Breast epithelium (tissue), 4 donors: ENCODE data around the gene NR6A1. TPM values are rescaled to one million over a fixed set of nuclear protein-coding genes. Genes with fewer than 3 reads are reported as not detected.

Source experiments
- DNase-seq, 2 donors: peaks; one replicate each; pipeline ENCODE4 v3.0.0-alpha.2; 2019; ENCODE audit warnings: low spot score in 2 of 2
- H3K27ac ChIP-seq, 2 donors: fragments of 200-600 bp; sonication (generic) in 1 of 2; one replicate each; pipeline ENCODE4 v1.5.1; 2016 to 2019; ENCODE audit warnings: mild to moderate bottlenecking in 1 of 2
- H3K27me3 ChIP-seq, 2 donors: fragments of 200-600 bp; sonication (generic) in 1 of 2; one replicate each; pipeline versions ENCODE4 v1.5.1 to v1.6.0; 2017 to 2019; ENCODE audit warnings: control low read depth in 1 of 2, mild to moderate bottlenecking in 1 of 2
- H3K36me3 ChIP-seq: fragments of 200-600 bp; one replicate; pipeline ENCODE4 v1.5.1; 2019
- H3K4me1 ChIP-seq, 2 donors: fragments of 200-600 bp; sonication (generic); one replicate each; pipeline ENCODE4 v1.5.1; 2016 to 2019; ENCODE audit warnings: control low read depth in 1 of 2
- H3K4me3 ChIP-seq, 3 donors: fragments of 200-600 bp; sonication (generic); 1 replicate in 2 of 3; 2 replicates in 1 of 3; pipeline ENCODE4 v1.5.1; 2016 to 2019; ENCODE audit warnings: mild to moderate bottlenecking in 3 of 3, moderate library complexity in 2 of 3
- H3K9me3 ChIP-seq, 2 donors: fragments of 200-600 bp; sonication (generic) in 1 of 2; one replicate each; pipeline ENCODE4 v1.5.1; 2016 to 2019; ENCODE audit warnings: control low read depth in 1 of 2
- POLR2A ChIP-seq: fragments of 450-650 bp; IDR thresholded peaks from one replicate; pipeline ENCODE4 v1.6.1; 2016; ENCODE audit warnings: antibody characterized with exemption, mild to moderate bottlenecking, moderate library complexity
- POLR2AphosphoS5 ChIP-seq, 3 donors: sonication (generic); formaldehyde crosslinking; IDR thresholded peaks; one replicate each; pipeline ENCODE4 v1.6.1; 2017; ENCODE audit warnings: antibody characterized with exemption in 3 of 3
- intact Hi-C: fragments of 100-400 bp; cut with DNase I; formaldehyde crosslinking; loops from one replicate; pipeline ENCODE4 v1.15.1; 2023; ENCODE audit warnings: low total_unique reads
- total RNA-seq, 3 donors: library from RNA; depleted of rRNA; stranded (reverse); fragments of >200 nt; gene quantifications; one replicate each; pipeline ENCODE4 v1.1.0, GENCODE V29; 2016
- TF ChIP-seq, protein P1 (sequence below), 3 donors: fragments of 450-650 bp; IDR thresholded peaks; one replicate each; pipeline ENCODE4 v1.5.1; 2016 to 2017; ENCODE audit warnings: antibody characterized with exemption in 3 of 3, mild to moderate bottlenecking in 3 of 3, moderate library complexity in 3 of 3

NR6A1 gene
- total RNA-seq, 3 donors from 2014 or later: 1.3 to 5.3 (median 3.9) TPM

DNA sequence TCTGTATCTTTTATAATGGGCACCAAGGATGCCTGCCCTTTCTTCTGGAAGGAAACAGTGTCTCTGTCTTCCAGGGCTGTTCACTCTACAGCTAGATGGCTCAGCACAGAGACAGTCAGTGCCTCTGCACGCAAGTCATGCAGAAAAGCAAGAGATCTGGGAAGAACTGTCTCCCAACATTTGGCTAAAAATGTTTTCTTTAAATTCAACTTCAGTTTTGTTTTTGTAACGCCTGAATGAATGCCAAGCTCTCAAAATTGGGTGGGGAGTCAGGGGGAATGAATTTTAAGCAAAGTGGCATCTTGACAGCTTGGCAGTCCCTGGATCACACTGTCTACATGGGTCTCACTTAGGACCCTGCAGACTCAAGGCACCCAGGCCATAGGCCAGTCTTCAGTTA is 18.4 kb upstream of the NR6A1 start:
- TF ChIP-seq, protein P1, sequence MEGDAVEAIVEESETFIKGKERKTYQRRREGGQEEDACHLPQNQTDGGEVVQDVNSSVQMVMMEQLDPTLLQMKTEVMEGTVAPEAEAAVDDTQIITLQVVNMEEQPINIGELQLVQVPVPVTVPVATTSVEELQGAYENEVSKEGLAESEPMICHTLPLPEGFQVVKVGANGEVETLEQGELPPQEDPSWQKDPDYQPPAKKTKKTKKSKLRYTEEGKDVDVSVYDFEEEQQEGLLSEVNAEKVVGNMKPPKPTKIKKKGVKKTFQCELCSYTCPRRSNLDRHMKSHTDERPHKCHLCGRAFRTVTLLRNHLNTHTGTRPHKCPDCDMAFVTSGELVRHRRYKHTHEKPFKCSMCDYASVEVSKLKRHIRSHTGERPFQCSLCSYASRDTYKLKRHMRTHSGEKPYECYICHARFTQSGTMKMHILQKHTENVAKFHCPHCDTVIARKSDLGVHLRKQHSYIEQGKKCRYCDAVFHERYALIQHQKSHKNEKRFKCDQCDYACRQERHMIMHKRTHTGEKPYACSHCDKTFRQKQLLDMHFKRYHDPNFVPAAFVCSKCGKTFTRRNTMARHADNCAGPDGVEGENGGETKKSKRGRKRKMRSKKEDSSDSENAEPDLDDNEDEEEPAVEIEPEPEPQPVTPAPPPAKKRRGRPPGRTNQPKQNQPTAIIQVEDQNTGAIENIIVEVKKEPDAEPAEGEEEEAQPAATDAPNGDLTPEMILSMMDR (IDR thresholded peaks at IDR 0.05): no peak
- TF ChIP-seq POLR2A (no peak), POLR2AphosphoS5 (IDR thresholded peaks at IDR 0.05) (no peak)
- intact Hi-C loops: no loop called here
- H3K4me3 ChIP-seq: no peak overlapping the region
- no peaks in the 10 kb centered on the region for H3K36me3 ChIP-seq
- DNase-seq: no peak
- H3K27ac ChIP-seq: no peak overlapping the region
- H3K27me3 ChIP-seq: no peaks in the 10 kb centered on the region
- no peaks in the 10 kb centered on the region for H3K4me1 ChIP-seq
- H3K9me3 ChIP-seq: no peaks in the 10 kb centered on the region

DNA sequence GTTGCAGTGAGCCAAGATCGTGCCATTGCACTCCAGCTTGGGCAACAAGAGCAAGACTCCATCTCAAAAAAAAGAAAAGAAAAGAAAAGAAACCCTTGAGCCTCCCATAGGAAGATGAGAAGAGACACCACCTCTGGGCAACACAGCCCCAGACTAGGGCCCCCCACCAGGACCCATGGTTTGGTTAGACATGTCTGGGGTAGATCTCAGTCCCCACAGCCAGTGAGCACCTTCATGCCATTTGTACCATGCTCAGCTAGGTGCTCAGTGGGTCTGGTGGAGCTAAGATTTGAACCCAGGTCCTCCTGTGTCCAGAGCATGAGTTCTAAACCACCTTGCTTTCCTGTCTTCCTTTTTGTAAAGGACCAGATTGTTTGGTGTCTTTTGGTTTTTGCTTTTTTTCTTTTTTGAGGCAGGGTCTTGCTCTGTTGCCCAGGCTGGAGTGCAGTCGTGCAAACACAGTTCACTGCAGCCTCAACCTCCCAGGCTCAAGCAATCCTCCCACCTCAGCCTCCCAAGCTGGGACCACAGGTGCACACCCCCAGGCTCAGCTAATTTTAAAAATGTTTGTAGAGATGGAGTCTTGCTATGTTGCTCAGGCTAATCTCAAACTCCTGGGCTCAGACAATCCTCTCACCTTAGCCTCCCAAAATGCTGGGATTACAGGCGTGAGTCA is 17.6 kb upstream of the NR6A1 start:
- no peaks in the 10 kb centered on the region for H3K36me3 ChIP-seq
- no peak overlapping the region for H3K27ac ChIP-seq
- H3K4me1 ChIP-seq: no peaks in the 10 kb centered on the region
- no peaks in the 10 kb centered on the region for H3K9me3 ChIP-seq
- H3K27me3 ChIP-seq: no peaks in the 10 kb centered on the region
- no peak overlapping the region for H3K4me3 ChIP-seq
- TF ChIP-seq POLR2A: no peak
- TF ChIP-seq, protein P1 (IDR thresholded peaks at IDR 0.05): no peak
- TF ChIP-seq POLR2AphosphoS5 (IDR thresholded peaks at IDR 0.05): no peak
- intact Hi-C loops: no loop called here
- DNase-seq: peak in 1 of 2 donors; percentile 30

DNA sequence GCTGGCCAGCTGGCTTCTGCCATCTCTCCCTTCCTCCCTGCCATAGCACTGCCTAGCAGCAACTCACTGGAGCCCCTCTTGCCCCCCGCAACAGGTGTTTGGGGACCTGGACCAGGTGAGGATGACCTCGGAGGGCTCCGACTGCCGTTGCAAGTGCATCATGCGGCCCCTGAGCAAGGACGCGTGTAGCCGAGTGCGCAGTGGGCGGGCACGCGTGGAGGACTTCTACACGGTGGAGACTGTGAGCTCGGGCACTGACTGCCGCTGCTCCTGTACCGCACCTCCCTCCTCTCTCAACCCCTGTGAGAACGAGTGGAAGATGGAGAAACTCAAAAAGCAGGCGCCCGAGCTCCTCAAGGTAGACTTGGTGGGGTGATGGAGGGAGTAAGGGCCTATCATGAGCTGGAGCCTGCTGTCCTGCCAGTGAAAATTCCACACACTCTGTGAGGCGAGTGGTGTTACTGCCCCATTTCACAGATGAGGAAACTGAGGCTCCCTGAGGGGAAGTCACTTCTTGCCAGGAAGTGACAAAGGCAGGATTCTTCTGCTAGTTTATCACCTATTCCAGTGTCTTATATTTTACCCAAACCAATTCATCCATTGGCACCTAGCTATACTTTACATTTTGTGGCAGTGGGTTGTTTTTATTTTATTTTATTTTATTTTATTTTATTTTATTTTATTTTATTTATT is 15.9 kb upstream of the NR6A1 start:
- Histone ChIP-seq H3K36me3 (no peaks in the 10 kb centered on the region), H3K4me3 (no peak overlapping the region), H3K9me3 (no peaks in the 10 kb centered on the region), H3K4me1 (peaks cover 0 to 6% of the 10 kb centered on the region in 2 donors), H3K27ac (no peak overlapping the region), H3K27me3 (no peaks in the 10 kb centered on the region)
- DNase-seq: peak; percentile 6 to 47
- TF ChIP-seq POLR2AphosphoS5 (IDR thresholded peaks at IDR 0.05) (no peak), POLR2A (no peak)
- TF ChIP-seq, protein P1 (IDR thresholded peaks at IDR 0.05): no peak
- intact Hi-C loops: no loop called here

DNA sequence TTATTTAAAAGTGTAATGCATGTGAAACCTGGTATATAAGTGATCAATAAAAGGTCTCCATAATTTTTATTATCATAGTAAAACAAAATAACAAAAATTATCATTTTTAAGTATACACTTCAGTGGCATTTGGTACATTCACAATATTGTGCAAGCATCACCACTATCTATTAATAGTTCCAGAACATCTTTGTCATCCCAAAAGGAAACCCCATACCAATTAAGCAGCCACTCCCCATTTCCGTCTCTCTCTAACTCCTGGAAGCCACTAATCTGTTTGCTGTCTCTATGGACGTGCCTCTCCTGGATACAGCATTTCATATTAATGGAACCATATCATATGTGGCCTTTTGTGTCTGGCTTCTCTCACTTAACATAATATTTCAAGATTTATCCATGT is 13.4 kb upstream of the NR6A1 start:
- intact Hi-C loops: no loop called here
- peak overlapping the region; percentile 14 to 59 for H3K27ac ChIP-seq
- H3K9me3 ChIP-seq: no peaks in the 10 kb centered on the region
- H3K36me3 ChIP-seq: no peaks in the 10 kb centered on the region
- peaks cover 3 to 9% of the 10 kb centered on the region in 2 donors for H3K4me1 ChIP-seq
- H3K4me3 ChIP-seq: no peak overlapping the region
- peak; percentile 5 to 16 for DNase-seq
- TF ChIP-seq, protein P1 (IDR thresholded peaks at IDR 0.05): no peak
- TF ChIP-seq POLR2A: no peak
- peak in 1 of 3 donors; percentile 49 for TF ChIP-seq POLR2AphosphoS5 (IDR thresholded peaks at IDR 0.05)
- H3K27me3 ChIP-seq: no peaks in the 10 kb centered on the region

DNA sequence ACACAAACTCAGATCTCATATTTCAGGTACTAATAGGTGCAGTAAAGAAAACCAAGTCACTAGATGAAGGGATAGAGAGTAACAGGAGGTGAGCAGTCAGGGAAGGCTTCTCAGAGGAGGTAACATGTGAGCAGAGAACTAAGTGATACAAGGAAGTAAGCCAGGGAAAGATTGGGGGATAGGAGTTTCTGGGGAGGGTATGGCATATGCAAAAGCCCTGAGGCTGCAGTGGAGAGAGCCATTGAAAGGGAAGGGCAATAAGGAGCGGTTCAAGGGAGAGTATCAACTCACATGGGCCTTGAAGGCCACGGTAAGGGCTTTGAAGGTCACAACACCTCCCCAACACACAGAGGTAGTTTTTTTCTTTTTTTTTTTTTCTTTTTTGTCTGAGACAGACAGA is 12.7 kb upstream of the NR6A1 start:
- intact Hi-C loops: no loop called here
- Histone ChIP-seq H3K4me1 (peaks cover 3 to 15% of the 10 kb centered on the region in 2 donors), H3K27me3 (no peaks in the 10 kb centered on the region), H3K36me3 (no peaks in the 10 kb centered on the region), H3K9me3 (no peaks in the 10 kb centered on the region), H3K27ac (peak overlapping the region; percentile 14 to 87), H3K4me3 (no peak overlapping the region)
- TF ChIP-seq, protein P1 (IDR thresholded peaks at IDR 0.05): no peak
- TF ChIP-seq POLR2AphosphoS5 (IDR thresholded peaks at IDR 0.05): no peak
- DNase-seq: no peak
